Mesodermal cell (in vitro differentiated cells): ENCODE data around the gene OXNAD1.
"Not testable (repeated sequence)": the region's sequence is repeated elsewhere in the genome, so short reads cannot be mapped to it uniquely, and the experiment has no call there.

Experiments used
- H3K27ac ChIP-seq: 2 replicates; pipeline ENCODE4 v1.7.0; 2013; ENCODE audit warnings: mild to moderate bottlenecking, low read depth, low read length, moderate library complexity; ENCODE audit not compliant: severe bottlenecking
- H3K36me3 ChIP-seq: 2 replicates; pipeline ENCODE4 v1.7.1; 2013; ENCODE audit warnings: mild to moderate bottlenecking, low read length, moderate library complexity; ENCODE audit not compliant: control insufficient read depth, insufficient read depth
- H3K4me1 ChIP-seq: one replicate; pipeline ENCODE4 v1.7.1; 2013; ENCODE audit warnings: mild to moderate bottlenecking, low read length; ENCODE audit not compliant: insufficient read depth, control insufficient read depth, poor library complexity, severe bottlenecking
- H3K4me3 ChIP-seq: 2 replicates; pipeline ENCODE4 v1.7.0; 2013; ENCODE audit warnings: low read length, control low read depth, mild to moderate bottlenecking; ENCODE audit not compliant: insufficient read depth, poor library complexity, severe bottlenecking; ENCODE audit errors: extremely low read depth
- H3K9me3 ChIP-seq: 2 replicates; pipeline ENCODE4 v1.7.1; 2013; ENCODE audit warnings: mild to moderate bottlenecking, low read length, moderate library complexity; ENCODE audit not compliant: control insufficient read depth
- WGBS, 2 experiments: methylation state at CpG; one replicate each; pipeline ENCODE4 v1.1.5; 2013; ENCODE audit warnings: missing lambda C conversion rate in 2 of 2; ENCODE audit not compliant: insufficient coverage in 2 of 2; 5-methylcytosine and 5-hydroxymethylcytosine counted together

The OXNAD1 gene

DNA sequence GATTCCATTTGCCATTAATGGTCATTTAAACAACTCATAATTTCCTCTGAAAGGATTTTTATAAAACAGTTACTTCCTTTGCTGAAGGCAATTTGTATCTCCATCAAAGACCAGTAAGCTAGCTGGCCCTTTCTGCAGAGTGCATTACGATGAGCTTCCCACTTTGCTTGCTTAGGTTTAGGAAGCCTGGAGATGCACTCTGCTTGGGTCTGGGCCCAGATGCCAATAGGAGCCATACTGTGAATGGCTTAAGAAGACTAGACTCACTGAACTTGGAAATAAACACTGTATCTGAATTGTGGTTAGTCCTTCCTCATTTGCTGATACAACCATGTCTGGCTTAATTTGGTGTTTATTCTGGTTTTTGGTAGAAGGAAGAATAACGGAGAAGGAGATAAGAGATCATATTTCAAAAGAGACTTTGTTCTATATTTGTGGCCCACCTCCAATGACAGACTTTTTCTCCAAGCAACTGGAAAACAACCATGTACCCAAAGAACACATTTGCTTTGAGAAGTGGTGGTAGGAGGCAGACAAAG lies 38.1 kb downstream of the OXNAD1 start:
- H3K27ac ChIP-seq = no peak overlapping the region
- peaks cover 57% of the 10 kb centered on the region for H3K36me3 ChIP-seq
- no peaks in the 10 kb centered on the region for H3K9me3 ChIP-seq
- H3K4me1 ChIP-seq = peaks cover 2% of the 10 kb centered on the region
- no peak overlapping the region for H3K4me3 ChIP-seq
- WGBS, 2 experiments = 86 to 100% methylated on average over 1 of the region's 2 CpGs

GRCh38 chr3:16304061-16305010 lies 39.3 kb downstream of the OXNAD1 start:
- Histone ChIP-seq H3K9me3 (no peaks in the 10 kb centered on the region), H3K36me3 (peaks cover 51% of the 10 kb centered on the region), H3K4me1 (peaks cover 4% of the 10 kb centered on the region), H3K4me3 (no peak overlapping the region), H3K27ac (no peak overlapping the region)
- 100% methylated on average over 1 to 2 of the region's 2 CpGs for WGBS, 2 experiments

- Histone ChIP-seq H3K4me3 (no peak overlapping the region), H3K27ac (no peak overlapping the region), H3K4me1 (peaks cover 10% of the 10 kb centered on the region), H3K36me3 (peaks cover 46% of the 10 kb centered on the region), H3K9me3 (no peaks in the 10 kb centered on the region)
- 90 to 100% methylated on average over 5 to 7 of the region's 7 CpGs for WGBS, 2 experiments
These were observed 40.1 kb downstream of the OXNAD1 start for GRCh38 chr3:16305111-16305541.

DNA sequence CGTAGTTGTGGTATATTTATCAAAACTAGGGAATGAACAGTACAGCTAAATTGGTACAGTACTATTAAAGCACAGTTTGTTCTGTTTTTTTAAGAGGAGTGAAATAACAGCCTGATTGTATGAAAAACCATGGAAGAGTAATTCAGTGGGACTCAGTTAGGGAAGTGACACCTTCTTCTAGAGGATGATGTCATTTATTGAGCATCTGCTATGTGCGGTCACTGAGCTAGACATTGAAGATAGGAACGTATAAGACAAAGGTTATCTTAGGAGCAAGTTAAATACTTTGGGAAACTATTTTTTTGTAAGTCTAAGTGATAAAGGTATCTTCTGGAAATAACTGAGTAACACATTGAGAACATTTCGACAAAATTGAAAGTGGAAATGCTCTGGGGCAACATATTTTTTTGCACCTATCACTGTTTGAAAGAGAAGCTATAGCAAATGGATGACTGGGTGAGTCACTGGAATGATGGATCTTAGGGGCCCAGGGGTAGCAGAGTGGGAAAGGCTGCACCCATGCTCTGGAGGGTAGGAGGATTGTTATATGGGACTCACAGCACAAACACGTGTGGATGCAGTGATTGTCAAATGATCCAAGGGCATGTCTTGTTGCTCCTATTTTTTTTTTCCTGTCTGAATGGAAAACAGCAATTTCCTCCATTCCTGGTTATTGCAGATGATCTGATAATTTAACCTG lies 43.0 kb downstream of the OXNAD1 start:
- no peaks in the 10 kb centered on the region for H3K9me3 ChIP-seq
- H3K36me3 ChIP-seq = peaks cover 31% of the 10 kb centered on the region
- 83 to 94% methylated on average over 4 of the region's 5 CpGs for WGBS, 2 experiments

GRCh38 chr3:16308727-16309126 lies 43.7 kb downstream of the OXNAD1 start:
- Histone ChIP-seq H3K4me1 (peaks cover 14% of the 10 kb centered on the region), H3K4me3 (no peak overlapping the region), H3K36me3 (peaks cover 35% of the 10 kb centered on the region), H3K9me3 (no peaks in the 10 kb centered on the region), H3K27ac (no peak overlapping the region)
- WGBS, 2 experiments = no CpG with 5 or more reads among the region's 1 CpG

More for the DNA sequence above, 43.0 kb downstream of the OXNAD1 start:
- no peak overlapping the region for H3K27ac ChIP-seq
- peaks cover 14% of the 10 kb centered on the region for H3K4me1 ChIP-seq
- no peak overlapping the region for H3K4me3 ChIP-seq

- Histone ChIP-seq H3K4me1 (peaks cover 14% of the 10 kb centered on the region), H3K4me3 (no peak overlapping the region), H3K27ac (peak overlapping the region; percentile 30), H3K9me3 (no peaks in the 10 kb centered on the region), H3K36me3 (peaks cover 36% of the 10 kb centered on the region)
- no CpG with 5 or more reads among the region's 2 CpGs for whole genome bisulfite sequencing, 2 experiments
These were observed 44.5 kb downstream of the OXNAD1 start for GRCh38 chr3:16309558-16309957.

GRCh38 chr3:16310486-16310885 lies 45.5 kb downstream of the OXNAD1 start:
- 89% methylated on average over 5 to 7 of the region's 7 CpGs for WGBS, 2 experiments
- peaks cover 37% of the 10 kb centered on the region for H3K36me3 ChIP-seq
- H3K9me3 ChIP-seq, H3K4me3 ChIP-seq, H3K27ac ChIP-seq: not testable (repeated sequence)
- H3K4me1 ChIP-seq = peaks cover 14% of the 10 kb centered on the region

DNA sequence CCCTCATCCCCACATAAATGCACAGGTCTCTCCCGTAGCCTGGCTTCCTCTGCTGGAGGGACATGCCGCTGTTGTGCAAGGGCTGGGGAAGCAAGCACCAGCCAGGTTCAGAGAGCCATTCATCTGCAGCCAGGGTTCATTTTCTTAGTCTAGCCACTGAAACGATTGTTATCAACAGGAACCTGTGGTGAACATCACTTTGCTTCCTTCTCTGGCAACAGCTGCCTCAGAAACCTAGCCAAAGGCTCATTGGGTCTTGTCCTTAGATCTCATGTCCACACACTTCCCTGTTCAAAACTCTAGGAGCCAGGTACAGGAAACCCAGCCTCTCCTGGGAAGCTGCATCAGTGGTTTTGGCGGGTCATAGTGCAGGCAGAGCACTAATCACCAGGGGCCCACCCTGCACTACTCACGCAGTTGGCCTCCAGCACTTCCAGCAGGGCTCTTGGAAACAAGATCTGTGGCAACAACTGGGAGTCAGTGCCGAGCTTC lies 47.0 kb downstream of the OXNAD1 start:
- Histone ChIP-seq H3K4me3 (no peak overlapping the region), H3K9me3 (no peaks in the 10 kb centered on the region), H3K27ac (no peak overlapping the region), H3K4me1 (peaks cover 14% of the 10 kb centered on the region), H3K36me3 (peaks cover 49% of the 10 kb centered on the region)
- WGBS, 2 experiments = 94 to 95% methylated on average over 5 of the region's 6 CpGs

DNA sequence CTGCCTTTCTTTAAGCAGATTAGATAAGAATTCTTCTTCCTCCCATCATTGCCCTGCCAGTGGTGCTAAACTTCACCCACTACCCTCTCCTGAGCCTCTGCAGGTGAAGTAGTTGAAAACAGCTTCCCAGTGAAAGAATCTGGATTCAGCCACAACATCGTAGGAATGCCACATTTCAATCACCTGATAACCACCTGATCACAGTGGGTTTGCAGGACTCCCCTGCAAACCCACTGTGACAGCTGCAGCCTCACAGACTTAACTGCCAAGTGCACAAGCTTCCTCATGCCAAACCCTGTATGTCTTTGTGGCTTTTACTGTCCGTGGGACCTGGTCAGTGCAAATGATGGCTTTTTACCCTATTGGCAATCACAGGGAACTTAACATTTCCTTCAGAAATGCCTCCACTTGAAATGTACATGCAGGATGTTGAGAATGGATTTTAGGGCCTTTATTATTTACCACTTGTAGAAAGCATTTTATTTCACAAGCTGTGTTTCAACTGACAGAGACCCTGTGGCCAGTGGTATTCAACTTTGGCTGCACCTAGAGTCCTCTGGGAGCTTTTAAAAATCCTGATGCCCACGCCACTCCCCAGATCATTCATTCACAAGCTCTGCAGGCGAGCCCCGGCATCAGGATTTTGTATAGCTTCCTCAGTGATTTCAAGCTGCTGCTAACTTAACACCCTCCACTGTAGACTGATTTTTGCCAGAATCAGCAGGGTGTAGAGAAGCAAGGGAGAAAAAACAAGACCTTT lies 49.1 kb downstream of the OXNAD1 start:
- 98 to 100% methylated on average over 2 to 5 of the region's 5 CpGs for WGBS, 2 experiments
- no peak overlapping the region for H3K4me3 ChIP-seq
- H3K27ac ChIP-seq = no peak overlapping the region
- no peaks in the 10 kb centered on the region for H3K9me3 ChIP-seq
- H3K36me3 ChIP-seq = peaks cover 55% of the 10 kb centered on the region
- peaks cover 10% of the 10 kb centered on the region for H3K4me1 ChIP-seq

- H3K4me1 ChIP-seq = peaks cover 4% of the 10 kb centered on the region
- H3K27ac ChIP-seq = no peak overlapping the region
- no peak overlapping the region for H3K4me3 ChIP-seq
- no peaks in the 10 kb centered on the region for H3K9me3 ChIP-seq
- peaks cover 65% of the 10 kb centered on the region for H3K36me3 ChIP-seq
- WGBS, 2 experiments = 97% methylated on average over 5 of the region's 7 CpGs
These were observed 50.6 kb downstream of the OXNAD1 start for GRCh38 chr3:16315623-16316022.
